Islet of Langerhans (tissue), 1 donor: ENCODE results near the gene CLDN22.

Source experiments
- FAIRE-seq: peaks from one replicate; lab custom pipeline; 2011; peaks lifted over from hg19 to GRCh38; lab: Jason Lieb, UNC

Gene CLDN22

DNA sequence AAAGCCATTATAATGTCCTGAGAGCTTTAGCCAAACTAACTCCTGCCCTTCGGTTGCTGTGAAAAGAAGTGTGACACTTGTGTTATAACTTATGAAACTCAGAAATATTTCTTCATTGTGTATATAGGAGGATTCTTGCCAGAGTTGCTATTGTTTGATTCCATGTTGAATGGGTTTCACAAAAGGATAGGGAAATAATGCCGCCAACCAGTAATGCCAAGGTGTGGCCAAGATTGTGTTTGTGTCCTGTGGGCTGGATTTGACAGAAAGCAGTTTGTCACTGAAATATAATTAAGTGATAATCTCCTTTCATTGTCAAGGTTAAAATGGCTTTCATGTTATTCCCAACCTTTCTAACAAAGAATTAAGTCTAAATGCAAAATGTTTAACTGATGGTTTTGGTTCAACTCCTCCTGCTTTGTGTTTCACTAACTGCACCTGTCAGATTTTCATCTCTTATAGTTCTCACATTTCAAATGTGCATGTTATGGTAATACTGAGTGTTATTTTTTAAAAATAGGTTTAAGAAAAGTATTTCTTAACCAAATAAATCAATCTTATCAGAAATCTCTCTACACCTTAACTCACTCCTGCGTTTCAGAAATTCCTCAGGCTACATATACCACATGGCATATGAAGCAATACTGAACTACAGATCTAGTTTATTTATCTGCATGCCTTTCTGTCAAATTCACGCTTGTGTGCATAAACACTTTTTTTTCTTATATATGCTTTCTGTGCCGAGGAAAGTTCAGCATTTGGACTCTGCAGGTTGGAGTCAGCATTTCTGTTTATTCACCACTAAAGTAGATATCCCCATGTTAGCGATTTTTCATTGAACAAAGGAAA lies at the start of gene CLDN22:
TSS of gene CLDN22 (minus strand) at position 66 of the 849 bp plus-strand sequence. CDS start at position 8, 58 bp downstream.
- no peak for FAIRE-seq

DNA sequence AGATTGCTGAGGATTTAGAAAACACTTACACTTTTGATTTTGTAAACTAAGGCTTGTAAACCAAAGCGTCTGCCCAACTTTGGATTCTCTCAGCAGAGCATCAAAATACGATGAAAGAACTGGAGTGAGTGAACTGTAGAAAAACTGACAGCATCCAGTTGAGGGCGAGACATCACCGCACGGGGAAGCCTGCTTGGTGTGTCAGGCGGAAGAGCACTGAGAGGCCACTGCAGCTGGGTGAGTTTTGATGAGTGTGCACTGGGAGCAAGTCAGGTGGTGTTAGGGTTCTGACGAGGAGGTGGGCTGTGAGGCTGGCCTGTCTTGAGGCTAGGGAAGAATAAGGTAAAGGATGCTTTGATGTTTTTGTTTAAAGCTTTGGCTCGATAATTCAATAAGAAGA lies 49.0 kb upstream of the CLDN22 start:
- FAIRE-seq = no peak

- FAIRE-seq = no peak
Measured at GRCh38 chr4:183366206-183366835, 46.2 kb upstream of the CLDN22 start.

- no peak for FAIRE-seq
Measured at GRCh38 chr4:183364025-183364424, 43.9 kb upstream of the CLDN22 start.

DNA sequence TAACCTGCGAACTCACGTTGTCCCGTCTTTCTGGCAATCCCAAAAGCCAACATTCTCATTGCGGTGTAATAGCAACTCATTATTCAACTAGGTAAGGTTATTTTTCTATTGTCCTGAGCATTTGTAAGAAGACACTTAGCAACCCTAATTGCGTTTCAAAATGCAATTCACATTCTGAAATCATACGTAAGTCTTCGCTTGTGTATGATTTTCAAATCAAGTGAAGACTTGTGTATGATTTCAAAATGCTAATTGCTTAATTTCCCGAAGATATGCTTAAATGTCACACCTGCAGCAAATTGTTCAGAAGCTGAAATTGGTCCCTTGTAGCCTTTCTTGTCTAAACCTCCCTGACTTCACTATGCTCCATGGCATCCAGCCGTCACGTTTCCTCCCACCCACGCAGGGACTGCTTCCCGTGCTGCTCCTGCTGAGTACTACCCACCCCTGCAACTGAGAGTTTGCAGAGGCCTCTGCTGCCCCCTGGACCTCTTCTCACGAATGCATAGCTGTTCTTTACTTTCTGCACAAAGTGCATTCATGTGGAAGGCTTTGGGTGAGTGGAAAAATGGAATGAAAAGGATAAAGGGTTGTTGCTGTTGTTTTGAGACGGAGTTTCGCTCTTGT lies 43.0 kb upstream of the CLDN22 start:
- FAIRE-seq = no peak

GRCh38 chr4:183362036-183362435 lies 42.0 kb upstream of the CLDN22 start:
- no peak for FAIRE-seq

DNA sequence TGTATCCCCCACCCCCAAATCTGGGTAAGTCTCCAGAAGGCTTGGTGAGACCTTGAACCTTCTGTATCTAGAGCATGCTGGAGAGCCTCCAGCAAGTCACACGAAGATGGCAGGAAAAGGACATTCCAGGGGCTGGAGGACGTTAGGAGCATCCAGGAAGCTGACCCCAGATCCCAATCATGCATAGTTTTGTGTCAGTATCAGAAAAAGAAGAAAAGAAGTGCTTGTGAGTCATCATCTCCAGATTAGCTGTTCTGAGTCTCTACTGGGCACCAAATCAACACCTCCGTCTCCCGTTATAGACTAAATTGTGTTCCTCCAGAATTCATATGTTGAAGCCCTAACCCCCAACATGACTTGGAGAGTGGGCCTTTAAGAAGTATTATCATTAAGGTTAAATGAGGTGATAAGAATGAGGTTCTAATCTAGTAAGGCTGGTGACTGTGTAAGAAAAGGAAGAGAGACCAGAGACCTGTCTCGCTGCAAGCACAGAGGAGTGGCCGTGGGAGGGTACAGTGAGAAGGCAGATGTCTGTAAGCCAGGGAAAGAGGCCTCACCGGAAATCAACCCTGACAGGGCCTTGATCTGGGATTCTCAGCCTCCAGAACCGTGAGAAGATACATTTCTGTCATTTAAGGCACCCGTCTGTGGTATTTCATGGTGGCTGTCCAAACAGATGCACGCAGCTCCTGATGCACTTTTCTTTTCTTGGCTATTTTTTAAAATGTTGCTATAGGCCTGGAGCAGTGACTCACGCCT lies 40.3 kb upstream of the CLDN22 start:
- no peak for FAIRE-seq

DNA sequence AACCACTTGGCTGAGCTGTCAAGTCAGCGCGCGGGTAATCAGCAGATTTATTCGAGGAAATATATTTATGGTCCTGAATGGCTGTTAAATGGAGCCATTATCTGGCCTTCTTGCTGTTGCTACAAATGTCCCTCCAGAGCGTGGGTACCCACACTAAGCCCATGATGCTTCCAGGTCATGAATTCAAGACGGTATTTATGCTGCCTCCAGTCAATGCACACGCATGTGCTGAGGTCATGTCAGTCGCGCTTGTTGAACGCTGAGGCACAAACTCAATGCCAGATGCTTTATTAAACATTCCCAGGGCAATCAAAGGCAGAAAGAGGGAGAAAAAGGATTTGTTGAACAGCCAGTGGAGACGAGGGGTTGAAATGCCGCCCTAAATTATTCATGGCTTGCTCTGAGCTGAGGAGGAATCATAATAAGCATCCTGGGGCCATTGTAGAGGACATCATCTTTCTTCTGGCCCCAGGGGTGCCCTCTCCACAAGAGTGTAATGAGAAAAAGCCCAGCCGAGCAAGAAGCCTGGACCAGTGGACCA lies 38.2 kb upstream of the CLDN22 start:
- no peak for FAIRE-seq

GRCh38 chr4:183356931-183357675 lies 37.0 kb upstream of the CLDN22 start:
- FAIRE-seq = no peak

GRCh38 chr4:183356173-183356830 lies 36.2 kb upstream of the CLDN22 start:
- FAIRE-seq = no peak

- no peak for FAIRE-seq
Measured at GRCh38 chr4:183355405-183355804, 35.3 kb upstream of the CLDN22 start.

DNA sequence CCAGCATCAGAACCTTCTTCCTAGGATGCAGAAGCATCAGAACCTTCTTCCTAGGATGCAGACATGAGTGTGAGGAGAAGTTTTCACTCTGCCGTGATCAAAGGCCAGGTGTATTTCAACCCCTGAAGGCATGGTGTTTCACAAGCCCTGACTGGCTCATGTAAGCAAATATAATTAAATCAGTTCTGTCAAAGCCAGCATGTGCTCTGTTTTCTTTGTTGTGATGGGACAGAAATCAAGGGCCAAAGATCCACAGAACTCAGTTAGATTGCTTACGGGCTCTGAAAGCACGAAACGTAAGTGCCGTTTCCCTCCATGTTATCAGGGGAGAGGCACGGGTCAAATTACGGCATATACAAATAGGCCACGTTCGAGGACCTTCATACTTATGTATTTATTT lies 34.1 kb upstream of the CLDN22 start:
- no peak for FAIRE-seq

GRCh38 chr4:183353557-183353956 lies 33.5 kb upstream of the CLDN22 start:
- no peak for FAIRE-seq

DNA sequence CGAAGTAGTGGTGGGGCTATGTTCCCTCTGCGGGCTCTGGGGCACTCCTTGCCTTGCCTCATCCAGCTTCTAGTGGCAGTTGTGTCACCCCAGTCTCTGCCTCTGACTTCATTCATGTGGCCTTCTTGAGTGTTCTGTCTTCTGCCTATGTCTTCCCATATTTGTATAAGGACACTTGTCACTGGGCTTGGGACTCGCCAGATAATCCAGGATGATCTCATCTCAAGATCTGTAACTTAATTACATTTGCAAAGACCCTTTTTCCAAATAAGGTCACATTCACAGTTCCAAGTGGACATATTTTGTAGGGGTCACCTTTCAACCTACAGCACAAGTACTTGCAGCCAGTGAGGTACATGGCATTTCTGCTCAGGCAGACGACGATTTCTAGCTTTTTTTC lies 32.5 kb upstream of the CLDN22 start:
- FAIRE-seq = no peak

- FAIRE-seq = no peak
Measured at GRCh38 chr4:183350317-183351071, 30.4 kb upstream of the CLDN22 start.

DNA sequence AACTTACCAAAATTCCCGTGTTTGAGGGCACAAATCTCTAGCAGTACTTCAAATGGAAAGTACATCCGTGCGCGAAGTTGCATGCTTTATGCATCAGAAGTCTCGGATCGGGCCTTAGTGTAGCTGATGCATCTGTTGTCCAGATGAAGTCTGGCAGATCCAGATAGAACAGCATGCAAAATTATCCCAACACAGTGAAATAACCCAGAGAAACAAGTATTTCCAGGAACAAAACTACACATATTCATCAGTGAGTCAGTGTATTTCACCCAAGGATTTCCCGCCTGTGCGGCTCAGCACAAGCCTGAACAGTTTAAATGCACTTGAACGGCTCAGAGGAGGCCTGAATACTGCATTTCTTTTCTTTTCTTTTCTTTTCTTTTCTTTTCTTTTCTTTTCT lies 29.6 kb upstream of the CLDN22 start:
- no peak for FAIRE-seq

- FAIRE-seq = no peak
Measured at GRCh38 chr4:183348706-183349659, 28.9 kb upstream of the CLDN22 start.

- no peak for FAIRE-seq
Measured at GRCh38 chr4:183348136-183348535, 28.1 kb upstream of the CLDN22 start.

GRCh38 chr4:183347566-183347965 lies 27.5 kb upstream of the CLDN22 start:
- FAIRE-seq = no peak
